Measurements from ENCODE around the gene AR.

Gene AR

GRCh38 chrX:67723580-67724351 is 179.9 kb downstream of the AR start:
- Histone ChIP-seq H2AFZ (ENCODE audit: low read length) (no peak overlapping the region), H3K4me3 (ENCODE audit: low read length) (no peak overlapping the region), H3K36me3 (replicated peaks; ENCODE audit: insufficient read depth, low read length) (no peaks in the 10 kb centered on the region), H4K20me1 (ENCODE audit: insufficient read depth, low read length) (no peaks in the 10 kb centered on the region), H3F3A (ENCODE audit: insufficient read depth, low read length) (no peaks in the 10 kb centered on the region), H3K4me2 (ENCODE audit: low read depth, low read length) (no peak overlapping the region), H3K79me2 (ENCODE audit: low read length) (no peaks in the 10 kb centered on the region), H3K9me3 (replicated peaks; ENCODE audit: insufficient read depth, low read length) (no peaks in the 10 kb centered on the region), H3K27me3 (replicated peaks; ENCODE audit: insufficient read depth, low read length) (no peaks in the 10 kb centered on the region), H3K27ac (ENCODE audit: low read length) (no peak overlapping the region), H3K9ac (ENCODE audit: low read length) (no peak overlapping the region), H3K4me1 (ENCODE audit: low read length) (no peaks in the 10 kb centered on the region), H3K9me2 (replicated peaks; ENCODE audit: insufficient read depth, low read length) (no peaks in the 10 kb centered on the region)
- TF ChIP-seq EZH2 (optimal IDR thresholded peaks at IDR 0.05; ENCODE audit: low read depth, low read length) = no peak
- TF ChIP-seq EZH2phosphoT487 (IDR thresholded peaks at IDR 0.05; ENCODE audit: low read length) = no peak
- no peak for TF ChIP-seq CTCF (IDR thresholded peaks at IDR 0.05; ENCODE audit: low read length)
- DNase-seq = no peak

- Histone ChIP-seq H3K27ac (ENCODE audit: low read length) (no peak overlapping the region), H3K9ac (ENCODE audit: low read length) (no peak overlapping the region)
Observed at GRCh38 chrX:67724359-67725110, 180.7 kb downstream of the AR start.

DNA sequence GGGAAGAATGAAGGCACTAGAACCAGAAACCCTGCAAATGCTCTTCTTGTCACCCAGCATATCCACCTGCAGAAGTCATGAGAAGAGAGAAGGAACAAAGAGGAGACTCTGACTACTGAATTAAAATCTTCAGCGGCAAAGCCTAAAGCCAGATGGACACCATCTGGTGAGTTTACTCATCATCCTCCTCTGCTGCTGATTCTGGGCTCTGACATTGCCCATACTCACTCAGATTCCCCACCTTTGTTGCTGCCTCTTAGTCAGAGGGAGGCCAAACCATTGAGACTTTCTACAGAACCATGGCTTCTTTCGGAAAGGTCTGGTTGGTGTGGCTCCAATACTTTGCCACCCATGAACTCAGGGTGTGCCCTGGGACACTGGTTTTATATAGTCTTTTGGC is 181.7 kb downstream of the AR start:
- Histone ChIP-seq H3K9me2 (replicated peaks; ENCODE audit: insufficient read depth, low read length) (no peaks in the 10 kb centered on the region), H3K27ac (ENCODE audit: low read length) (no peak overlapping the region), H3K4me3 (ENCODE audit: low read length) (no peak overlapping the region), H3K9me3 (replicated peaks; ENCODE audit: insufficient read depth, low read length) (no peaks in the 10 kb centered on the region), H3K9ac (ENCODE audit: low read length) (no peak overlapping the region), H3K4me2 (ENCODE audit: low read depth, low read length) (no peak overlapping the region), H2AFZ (ENCODE audit: low read length) (no peak overlapping the region), H4K20me1 (ENCODE audit: insufficient read depth, low read length) (no peaks in the 10 kb centered on the region), H3K79me2 (ENCODE audit: low read length) (no peaks in the 10 kb centered on the region), H3F3A (ENCODE audit: insufficient read depth, low read length) (no peaks in the 10 kb centered on the region), H3K36me3 (replicated peaks; ENCODE audit: insufficient read depth, low read length) (no peaks in the 10 kb centered on the region), H3K4me1 (ENCODE audit: low read length) (no peaks in the 10 kb centered on the region), H3K27me3 (replicated peaks; ENCODE audit: insufficient read depth, low read length) (no peaks in the 10 kb centered on the region)
- TF ChIP-seq EZH2phosphoT487 (IDR thresholded peaks at IDR 0.05; ENCODE audit: low read length) (no peak), EZH2 (optimal IDR thresholded peaks at IDR 0.05; ENCODE audit: low read depth, low read length) (no peak), CTCF (IDR thresholded peaks at IDR 0.05; ENCODE audit: low read length) (no peak)
- DNase-seq = no peak

More at GRCh38 chrX:67724359-67725110, 180.7 kb downstream of the AR start:
- no peaks in the 10 kb centered on the region for H3K79me2 ChIP-seq (ENCODE audit: low read length)
- H3K36me3 ChIP-seq (replicated peaks; ENCODE audit: insufficient read depth, low read length) = no peaks in the 10 kb centered on the region
- no peaks in the 10 kb centered on the region for H3K4me1 ChIP-seq (ENCODE audit: low read length)
- H3K4me2 ChIP-seq (ENCODE audit: low read depth, low read length) = no peak overlapping the region
- H3K9me3 ChIP-seq (replicated peaks; ENCODE audit: insufficient read depth, low read length) = no peaks in the 10 kb centered on the region
- no peak overlapping the region for H2AFZ ChIP-seq (ENCODE audit: low read length)
- no peak for DNase-seq
- H4K20me1 ChIP-seq (ENCODE audit: insufficient read depth, low read length) = no peaks in the 10 kb centered on the region
- H3K4me3 ChIP-seq (ENCODE audit: low read length) = no peak overlapping the region
- no peaks in the 10 kb centered on the region for H3F3A ChIP-seq (ENCODE audit: insufficient read depth, low read length)
- no peaks in the 10 kb centered on the region for H3K9me2 ChIP-seq (replicated peaks; ENCODE audit: insufficient read depth, low read length)
- TF ChIP-seq EZH2 (optimal IDR thresholded peaks at IDR 0.05; ENCODE audit: low read depth, low read length) = no peak
- no peak for TF ChIP-seq CTCF (IDR thresholded peaks at IDR 0.05; ENCODE audit: low read length)
- no peak for TF ChIP-seq EZH2phosphoT487 (IDR thresholded peaks at IDR 0.05; ENCODE audit: low read length)
- H3K27me3 ChIP-seq (replicated peaks; ENCODE audit: insufficient read depth, low read length) = no peaks in the 10 kb centered on the region
